NCI-H1092 treated with DMSO at 0.1 percent for 48 hours (cell line): Measurements from ENCODE around the gene SND1.
"Not testable (repeated sequence)": the region's sequence is repeated elsewhere in the genome, so short reads cannot be mapped to it uniquely, and the experiment has no call there.

Experiments used
- DNase-seq: peaks from one replicate; lab custom pipeline; 2025; lab: John Stamatoyannopoulos, UW

SND1 gene

DNA sequence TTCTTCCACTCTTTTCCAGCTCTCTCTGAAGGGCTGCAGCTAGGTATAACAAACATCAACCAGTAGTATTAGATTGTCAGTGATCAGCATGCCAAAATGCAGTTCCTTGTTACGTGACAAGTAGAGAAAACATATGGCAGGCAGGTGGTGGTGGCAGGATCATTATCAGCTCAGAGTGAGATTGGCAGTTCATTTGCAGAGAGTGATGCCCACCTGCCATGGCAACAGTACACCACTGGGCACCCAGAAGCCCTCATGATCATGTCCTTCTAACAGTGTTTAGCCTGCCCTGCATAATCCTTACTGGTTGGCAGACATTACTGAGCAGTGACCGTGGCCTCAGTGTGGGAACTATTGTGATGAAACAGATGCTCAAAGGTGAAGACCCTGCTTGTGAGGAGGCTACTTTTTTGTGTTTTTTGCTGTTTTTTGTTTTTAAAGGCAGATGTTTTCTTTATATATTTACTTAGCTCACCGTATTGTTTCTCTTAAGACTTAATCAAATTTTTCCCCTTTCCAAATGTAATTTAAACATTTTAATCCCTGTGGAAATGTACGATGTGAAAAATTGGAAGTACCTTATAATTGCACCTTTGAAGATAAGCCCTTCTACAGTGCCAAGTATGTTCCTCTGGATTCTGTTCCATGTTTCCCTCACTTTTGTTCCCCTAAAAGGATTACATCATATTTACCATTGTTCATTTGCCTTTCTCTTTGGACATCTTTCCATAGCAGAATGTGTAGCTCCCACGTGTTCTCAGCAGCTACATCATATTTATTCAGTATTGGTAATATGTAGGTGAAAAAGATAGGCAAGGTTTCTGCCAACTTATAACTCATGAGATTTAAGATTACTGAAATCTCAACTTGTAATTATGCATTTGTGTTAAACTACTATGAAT, 179.6 kb downstream of the SND1 start:
- DNase-seq: peak; percentile 79

DNA sequence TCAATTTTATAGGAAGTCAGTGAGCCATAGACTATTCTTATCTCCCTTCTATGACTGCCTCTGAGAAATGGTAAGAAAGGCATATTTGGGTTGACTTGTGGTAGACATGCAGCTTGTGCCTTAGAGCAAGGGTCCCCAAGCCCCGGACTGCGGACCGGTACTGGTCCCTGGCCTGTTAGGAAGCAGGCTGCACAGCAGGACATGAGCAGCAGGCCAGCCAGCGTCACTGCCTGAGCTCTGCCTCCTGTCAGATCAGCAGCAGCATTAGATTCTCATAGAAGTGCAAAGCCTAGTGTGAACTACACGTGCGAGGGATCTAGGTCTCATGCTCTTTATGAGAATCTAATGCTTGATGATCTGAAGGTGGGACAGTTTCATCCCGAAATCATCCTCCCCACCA, 180.6 kb downstream of the SND1 start:
- no peak for DNase-seq

DNA sequence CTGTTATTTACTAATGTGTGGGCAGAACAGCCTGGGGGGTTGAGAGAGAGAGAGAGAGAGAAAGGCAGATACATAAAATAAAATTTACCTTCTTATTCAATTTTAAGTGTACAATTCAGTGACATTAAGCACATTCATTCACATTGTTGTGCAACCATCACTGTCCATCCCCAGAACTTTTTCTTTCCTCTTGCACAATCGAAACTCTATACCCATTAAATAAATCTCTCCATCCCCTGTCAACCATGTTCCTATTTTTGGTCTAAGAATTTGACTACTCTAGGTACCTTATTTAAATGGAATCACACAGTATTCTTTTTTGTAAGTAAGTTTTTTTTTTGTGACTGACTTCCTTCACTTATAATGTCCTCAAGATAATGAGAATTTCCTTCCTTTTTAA, 181.6 kb downstream of the SND1 start:
- DNase-seq: no peak

DNA sequence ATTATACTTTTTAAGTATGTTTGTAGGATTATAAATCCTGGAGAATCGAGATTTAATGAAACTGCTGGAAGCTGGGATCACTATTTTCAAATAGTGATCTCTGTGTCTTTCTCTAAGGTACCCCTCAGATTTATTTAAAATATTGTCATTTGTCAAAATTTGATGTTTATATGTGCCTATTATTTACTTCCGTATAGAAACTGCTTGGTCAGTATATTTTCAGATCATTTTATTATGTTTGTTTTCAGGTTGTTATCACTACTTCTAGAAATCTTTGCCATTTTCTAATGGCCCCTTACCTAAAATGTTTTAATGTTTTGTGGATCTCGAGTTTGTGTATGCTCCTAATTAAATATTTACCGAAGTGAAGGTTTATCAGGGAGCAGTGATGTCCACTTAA, 183.7 kb downstream of the SND1 start:
- no peak for DNase-seq

DNA sequence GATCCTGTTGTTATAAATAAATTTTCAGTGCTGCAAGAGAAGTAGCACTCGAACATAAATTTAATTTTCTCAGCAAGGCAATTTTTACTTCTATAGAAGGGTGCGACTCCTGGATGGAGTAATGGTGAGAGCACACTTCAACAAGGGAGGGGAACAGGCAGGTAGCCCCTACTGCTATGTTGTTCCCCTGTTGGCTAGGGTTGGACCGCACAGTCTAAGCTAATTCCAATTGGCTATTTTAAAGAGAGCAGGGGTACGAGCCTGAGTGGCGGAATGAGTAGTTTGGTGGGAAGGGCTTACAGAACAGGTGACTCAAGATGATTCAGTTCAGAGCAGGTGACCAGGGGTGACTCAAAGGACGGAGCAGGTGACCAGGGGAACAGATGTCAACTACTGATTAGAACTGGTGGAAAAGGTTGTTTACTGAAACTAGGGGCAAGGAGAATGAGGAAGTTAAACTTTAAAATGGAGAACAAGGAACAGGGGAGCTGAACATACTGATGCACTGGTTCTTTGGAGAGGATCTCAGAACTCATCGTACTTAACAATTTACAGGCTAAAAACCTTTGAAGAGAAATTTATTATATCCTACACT, 185.9 kb downstream of the SND1 start:
- DNase-seq: not testable (repeated sequence)

DNA sequence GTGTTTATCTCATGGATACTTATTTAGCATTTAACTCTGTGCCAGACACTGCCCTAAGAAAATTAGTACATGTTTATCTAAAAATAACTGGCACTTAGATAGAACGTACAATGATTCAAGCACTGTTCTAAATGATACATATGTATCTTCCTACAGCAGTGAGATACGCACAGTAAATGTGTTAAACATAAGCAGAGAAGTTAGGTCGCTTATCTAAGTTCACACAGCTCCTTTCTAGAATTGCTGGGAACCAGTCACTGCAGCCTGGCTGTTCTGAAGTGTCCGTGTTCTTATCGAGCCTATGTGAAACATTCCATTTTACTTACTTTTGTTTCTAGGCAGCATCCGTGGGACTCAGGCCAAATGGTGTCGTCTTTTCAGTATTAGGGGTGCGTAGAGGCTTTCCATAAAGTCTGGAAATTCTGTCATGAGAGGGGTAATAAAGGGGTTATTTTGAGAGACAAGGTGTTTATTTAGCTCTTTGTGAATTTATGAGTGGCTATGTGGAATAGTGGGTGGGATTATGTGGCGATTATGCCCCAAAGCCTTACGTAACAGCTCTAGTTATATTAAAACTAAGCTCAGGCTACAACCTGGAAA, 186.9 kb downstream of the SND1 start:
- no peak for DNase-seq

DNA sequence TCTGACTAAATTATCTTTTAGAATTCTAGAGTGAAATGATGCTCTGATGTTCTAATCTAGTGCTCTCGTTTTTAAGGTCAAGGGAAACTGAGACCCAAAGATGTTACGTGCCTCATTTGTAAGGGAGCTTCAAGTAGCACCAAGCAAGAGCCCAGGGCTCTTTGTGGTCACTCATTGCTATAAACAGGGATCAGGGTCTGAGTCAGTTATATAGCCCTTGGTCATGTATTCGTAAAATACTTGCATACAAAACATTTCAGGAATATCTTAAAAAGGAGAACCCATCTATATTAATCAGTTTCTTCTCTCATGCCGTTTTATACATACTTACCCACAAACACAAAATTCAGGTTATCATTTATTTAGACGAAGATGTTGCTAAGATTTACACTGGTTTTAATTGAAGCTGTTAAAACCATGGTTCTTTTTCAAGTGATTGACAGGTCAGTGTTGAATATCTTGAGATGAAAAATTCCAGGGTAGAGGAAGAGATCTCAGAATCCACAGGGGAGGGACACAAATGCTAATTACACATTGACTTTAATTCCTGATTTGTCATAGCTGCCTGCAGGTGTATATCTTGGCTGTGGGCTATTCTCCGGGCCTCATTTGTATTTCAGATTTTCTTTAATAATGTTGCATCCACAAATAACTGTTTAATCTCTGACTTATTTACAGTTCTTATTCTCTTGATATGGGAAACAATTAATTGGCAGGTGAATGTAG, 188.4 kb downstream of the SND1 start:
- no peak for DNase-seq

DNA sequence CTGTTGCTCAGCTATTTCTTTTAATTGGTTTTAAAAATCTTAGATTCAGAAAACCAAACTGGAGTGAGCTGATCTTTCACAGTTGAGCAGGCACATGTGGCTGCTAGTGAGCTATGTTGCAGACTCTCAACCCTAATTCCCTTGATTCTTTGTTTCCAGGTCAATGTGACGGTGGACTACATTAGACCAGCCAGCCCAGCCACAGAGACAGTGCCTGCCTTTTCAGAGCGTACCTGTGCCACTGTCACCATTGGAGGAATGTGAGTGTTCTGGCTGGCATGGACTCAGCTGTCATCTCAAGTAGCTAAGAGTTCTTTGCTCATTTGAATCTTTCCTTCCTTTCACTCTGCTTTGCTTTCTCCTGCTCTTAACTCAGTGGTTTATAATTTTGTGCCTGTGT, 192.2 kb downstream of the SND1 start:
- no peak for DNase-seq

DNA sequence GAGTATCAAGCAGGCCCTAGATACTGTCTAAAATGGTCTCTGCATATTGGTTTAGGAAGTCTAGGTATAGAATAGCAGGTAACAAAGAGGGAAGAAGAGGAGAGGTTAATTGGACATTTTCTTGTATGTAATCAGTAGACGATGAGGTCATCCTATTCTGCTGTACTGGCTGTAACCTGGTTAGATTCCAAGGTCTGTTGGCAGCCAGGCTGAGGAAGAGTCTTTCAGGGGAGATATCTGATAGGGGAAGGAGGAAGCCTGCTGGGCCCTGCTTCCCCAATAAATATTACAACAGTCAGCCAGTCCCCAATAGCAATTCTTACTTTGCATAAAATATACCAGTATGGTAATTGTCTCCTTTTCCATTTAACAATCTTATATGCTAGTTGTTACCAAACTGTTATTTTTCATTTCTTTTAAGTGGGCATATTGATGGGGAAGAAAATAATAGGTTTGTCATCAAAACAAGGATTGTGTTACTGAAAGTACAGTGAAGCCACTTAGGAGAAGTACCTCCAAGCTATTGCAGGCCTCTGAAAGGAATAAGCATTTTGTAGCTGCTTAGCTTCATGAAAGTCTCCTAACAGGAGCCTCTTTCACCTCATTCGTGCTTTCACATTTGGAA, 192.8 kb downstream of the SND1 start:
- DNase-seq: peak; percentile 85

DNA sequence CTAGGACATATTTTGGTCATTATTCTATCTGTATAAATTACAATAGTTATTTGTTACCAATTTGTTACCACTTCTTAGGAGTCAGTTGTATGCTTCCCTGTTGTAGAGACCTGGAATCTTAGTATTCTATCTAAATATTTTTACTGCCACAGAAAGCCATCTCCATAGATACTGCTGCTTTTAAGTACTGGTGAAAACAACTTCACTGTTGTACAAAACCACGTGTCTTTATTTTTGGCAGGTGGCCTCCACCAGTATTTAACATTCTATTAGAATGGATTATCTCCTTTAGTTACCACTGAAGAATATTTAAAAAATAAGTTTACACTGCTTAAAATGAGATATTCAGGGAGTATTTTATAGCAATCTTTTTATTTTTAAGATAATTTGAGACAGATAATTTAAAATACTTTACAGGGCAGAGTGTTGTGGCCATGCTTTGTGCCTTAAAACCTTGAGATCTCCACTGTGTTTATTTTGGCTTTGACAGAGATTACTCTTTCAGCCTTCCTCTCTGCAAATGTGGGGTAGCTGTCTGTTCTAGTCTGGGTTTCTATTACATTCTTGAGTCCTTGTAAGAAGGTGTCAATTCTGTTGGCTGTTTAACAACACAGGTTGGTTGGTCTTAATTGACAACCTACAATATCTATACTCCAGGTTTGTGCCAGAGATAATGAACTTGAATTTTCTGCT, 193.7 kb downstream of the SND1 start:
- peak; percentile 83 for DNase-seq

DNA sequence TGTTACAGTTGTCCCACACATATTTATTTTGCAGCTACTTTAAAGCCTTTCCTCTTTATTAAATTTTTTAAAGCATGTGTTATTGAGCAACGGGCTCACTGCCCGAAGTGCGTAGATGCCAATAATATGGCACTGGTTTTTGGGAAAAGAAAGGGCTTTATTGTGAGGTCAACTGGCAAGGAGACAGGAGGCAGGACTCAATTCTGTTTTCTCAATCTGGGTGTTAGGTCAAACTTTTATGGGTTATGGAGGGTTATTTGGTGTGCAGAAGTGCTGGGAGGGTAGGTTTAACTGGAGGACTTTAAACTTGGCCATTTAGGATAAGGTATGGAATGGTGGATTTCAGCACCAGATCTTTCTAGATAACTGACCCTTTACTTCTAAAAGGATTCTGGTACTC, 195.6 kb downstream of the SND1 start:
- no peak for DNase-seq

DNA sequence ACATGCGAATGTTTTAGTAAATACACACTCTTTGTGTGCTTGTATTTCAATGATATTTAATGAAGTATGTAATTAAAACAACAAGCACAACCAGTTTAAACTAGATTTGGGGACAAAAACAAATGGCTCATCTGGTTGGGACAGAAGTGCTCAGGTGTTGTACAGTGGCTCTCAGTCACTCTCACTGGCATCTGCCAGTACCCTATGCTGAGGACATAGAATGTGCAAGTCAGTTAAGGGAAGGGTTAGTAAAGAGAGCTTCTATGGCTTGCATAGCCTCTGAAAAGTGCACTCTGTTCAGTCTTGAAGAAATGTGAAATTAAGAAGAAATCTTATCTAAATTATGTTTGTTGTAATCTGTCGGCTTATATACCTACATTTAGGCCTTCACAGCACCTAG, 196.2 kb downstream of the SND1 start:
- DNase-seq: no peak

DNA sequence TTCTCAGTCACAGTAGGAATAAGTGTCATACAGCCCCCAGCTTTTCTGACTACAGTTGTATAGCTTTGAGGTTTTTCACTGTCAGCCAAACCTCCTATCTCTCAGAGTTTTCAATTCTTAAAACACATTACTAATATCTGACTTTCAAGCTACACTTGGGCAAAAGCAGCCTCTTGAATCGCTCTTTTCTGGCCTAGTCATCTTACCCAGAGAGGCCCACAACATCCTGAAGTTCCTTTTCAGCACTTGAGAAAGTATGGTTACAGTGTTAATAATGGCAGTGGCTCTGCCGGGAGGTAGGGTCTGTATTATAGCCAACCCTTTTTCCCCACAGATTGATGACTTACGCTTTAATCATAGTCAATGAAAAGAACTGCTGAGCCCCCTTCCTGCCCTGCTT, 198.2 kb downstream of the SND1 start:
- no peak for DNase-seq

DNA sequence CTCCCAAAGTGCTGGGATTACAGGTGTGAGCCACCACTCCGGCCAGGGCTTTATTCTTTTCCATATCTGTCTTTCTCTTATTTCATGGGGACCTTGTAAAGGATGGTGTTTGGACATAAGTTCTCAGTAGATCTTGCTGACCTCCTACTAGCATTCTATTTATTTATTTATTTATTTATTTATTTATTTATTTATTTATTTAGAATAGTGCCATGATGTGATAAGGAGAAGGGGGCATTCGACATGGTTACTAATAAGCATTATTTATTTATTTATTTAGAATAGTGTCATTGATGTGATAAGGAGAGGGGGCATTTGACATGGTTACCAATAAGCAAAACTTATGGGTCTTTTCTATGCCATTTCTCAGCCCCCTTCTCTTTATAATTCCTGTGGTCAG, 202.4 kb downstream of the SND1 start:
- DNase-seq: no peak

DNA sequence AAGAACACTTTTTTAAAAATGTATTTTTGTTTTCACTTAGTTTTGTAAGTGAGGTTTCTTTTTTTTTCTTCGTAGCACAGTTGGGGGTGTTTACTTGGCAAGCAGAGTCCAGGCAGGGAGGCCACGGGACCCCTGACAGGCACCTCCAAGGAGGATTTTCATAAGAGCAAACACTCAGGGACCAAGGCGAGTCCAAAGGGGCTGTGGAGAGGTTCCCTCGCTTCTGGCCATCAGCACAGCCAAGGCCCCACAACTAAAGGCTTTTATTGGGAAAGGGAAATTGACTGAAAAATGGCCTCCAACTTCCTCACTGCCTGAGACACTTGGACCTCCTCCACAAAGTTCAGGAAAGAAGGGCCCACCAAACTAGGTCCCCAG, 205.5 kb downstream of the SND1 start:
- no peak for DNase-seq

DNA sequence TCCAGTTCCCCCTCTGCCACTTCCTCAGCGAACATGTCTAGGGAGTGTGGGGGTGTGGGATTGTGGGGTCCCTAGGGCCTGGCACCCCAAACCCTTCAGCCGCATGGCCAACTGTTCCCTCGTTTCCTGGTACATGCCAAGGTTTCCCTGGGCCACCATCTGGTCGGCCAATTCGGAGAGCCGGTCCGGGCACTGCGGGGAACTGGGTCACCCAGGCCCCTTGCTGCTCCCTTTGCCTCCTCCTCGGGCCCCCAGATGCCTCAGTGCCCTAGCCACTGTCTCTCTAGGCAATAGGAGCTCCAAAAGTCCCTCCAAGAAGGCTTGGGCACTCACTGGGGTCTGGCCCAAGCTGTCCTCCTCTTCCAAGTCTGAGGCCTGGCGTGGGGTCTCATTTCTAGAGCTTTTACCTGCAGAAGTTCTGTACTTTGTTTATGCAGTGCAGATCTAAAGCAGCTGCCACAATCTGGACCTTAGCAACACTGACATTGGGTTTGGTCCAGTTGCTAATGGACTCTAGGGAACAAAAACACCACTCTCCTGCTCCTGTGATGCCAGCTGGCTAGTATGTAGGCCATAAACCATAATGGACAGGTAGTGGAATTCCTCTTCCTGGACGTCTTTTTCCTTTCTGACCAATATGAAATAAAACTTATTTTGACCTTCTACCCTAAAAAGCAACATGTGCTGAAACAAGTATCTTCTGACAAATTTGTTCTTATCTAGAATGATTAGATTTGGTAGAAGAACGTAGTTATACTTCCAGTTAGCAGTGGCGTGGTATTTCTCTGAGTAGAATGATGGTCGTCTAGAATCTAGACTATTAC, 206.3 kb downstream of the SND1 start:
- peak; percentile 11 for DNase-seq

DNA sequence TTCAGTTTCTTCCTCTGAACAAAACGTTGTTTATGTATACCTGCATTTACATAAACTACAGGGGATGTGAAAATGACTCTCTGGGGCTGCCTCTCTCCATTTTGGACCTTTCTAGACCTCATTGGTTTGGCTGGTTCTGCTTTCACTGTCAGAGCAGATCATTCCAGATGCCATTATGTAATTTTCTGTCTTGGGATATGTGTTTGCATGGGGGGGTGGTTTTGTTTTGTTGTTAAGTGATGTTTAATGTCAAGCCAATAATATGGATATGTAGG, 206.9 kb downstream of the SND1 start:
- no peak for DNase-seq

DNA sequence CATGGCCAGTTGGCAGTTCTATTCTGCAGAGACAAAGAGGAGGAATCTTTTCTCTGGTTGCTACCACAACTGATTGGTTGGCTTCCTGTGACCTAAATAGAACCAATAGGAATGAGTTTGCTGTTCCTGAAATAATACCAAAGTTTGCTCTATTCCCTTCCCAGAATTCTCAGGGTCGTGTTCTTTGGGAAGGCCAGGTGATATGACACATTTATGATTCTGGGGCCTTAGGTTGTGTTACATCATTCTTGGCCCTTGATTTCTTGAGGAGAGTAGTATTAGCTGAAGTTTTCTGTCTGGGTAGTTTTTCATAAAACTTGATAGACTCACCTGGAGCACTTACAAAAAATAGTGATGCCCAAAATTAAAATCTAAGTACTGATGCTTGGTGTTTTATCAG, 207.3 kb downstream of the SND1 start:
- DNase-seq: no peak

DNA sequence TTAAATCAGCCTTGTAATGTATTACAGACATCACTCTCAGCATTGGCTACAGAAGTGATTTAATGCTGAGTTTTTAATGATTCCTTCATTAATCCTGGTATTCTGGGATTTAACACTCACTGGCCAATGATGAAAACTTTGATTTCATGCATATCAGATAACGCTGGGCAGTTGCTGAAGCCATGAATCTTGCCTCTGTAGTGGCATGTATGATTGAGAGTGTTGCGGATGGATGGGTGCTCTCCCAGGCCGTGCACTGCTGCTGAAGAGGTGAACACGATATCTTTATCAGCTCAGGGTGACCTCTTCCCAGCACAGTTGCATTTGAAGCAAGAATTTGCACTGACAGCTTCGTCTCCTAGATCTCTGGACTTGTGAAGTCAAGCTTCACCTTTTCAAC, 210.5 kb downstream of the SND1 start:
- no peak for DNase-seq

DNA sequence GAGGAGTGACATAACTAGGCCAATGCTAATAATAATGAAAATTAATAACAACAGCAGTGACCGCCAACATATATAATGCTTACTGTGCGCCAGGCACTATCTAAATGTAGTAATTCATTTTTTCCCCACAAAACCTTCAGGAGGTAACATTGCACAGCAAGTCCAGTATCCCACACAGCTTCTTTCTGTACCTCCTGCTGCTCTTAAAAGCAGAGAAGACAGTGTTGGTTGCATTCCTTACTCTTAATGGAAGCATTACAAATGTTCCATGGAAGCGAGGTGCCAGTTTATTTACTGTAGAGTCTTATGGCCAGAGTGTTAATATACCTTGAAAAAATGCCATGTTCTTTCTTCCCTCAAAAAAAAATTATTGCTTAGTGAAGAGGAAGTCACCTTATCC, 211.1 kb downstream of the SND1 start:
- no peak for DNase-seq

DNA sequence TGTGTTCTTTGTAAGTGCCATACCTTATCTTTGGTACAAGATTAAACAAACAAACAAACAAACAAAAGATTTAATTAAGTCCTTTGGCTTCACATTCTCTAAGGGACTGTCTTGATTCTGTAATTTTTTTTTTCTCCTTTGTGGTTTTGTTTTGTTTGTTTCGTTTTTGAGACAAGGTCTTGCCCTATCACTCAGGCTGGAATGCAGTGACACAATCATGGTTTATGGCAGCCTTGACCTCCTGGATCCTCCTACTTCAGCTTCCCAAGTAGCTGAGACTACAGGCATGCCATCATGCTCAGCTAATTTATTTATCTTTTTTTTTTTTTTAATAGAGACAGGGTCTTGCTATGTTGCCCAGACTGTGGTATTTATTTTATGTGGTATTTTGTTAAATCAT, 213.5 kb downstream of the SND1 start:
- no peak for DNase-seq
